HCT116 (cell line): Measurements from ENCODE around the gene NOL4L. TPM values are rescaled to one million over a fixed set of nuclear protein-coding genes. Genes with fewer than 3 reads are reported as not detected.

Source experiments
- ATAC-seq: fragments of 200-7000 bp; cut with Tn5 transposase; 2 replicates; pipeline ENCODE4 v1.9.1; 2020; ENCODE audit warnings: mild to moderate bottlenecking, moderate library complexity
- BruUV-seq: library from RNA; stranded (reverse); fragments of 400-500 nt; replicated peaks from 2 replicates; lab custom pipeline; 2021; lab: Mats Ljungman, UMichigan
- CTCF ChIA-PET: fragments of 300-600 bp; sonication (Branson Sonifier 250); formaldehyde crosslinking; loops from one replicate; lab custom pipeline; 2021; ENCODE audit warnings: antibody characterized with exemption; lab: Charles Lee
- POLR2A ChIA-PET: fragments of 300-600, 350-600 bp; sonication (Branson Sonifier 250); formaldehyde crosslinking; loops from one replicate; lab custom pipeline; 2021; ENCODE audit warnings: antibody characterized with exemption; lab: Charles Lee
- RAD21 ChIA-PET, 2 experiments: fragments of 300-600 bp; sonication (Branson Sonifier 250); formaldehyde crosslinking; loops; one replicate each; lab custom pipeline; 2023; ENCODE audit warnings: low total read pairs in 2 of 2; ENCODE audit not compliant: uncharacterized antibody in 2 of 2, unreplicated experiment in 2 of 2, low non-redundant PET in 1 of 2; lab: Charles Lee
- DNase-seq: peaks from one replicate; pipeline ENCODE4 v3.0.0-alpha.2; 2010; ENCODE audit warnings: low read depth, low spot score
- H2AFZ ChIP-seq: fragments of 200-600 bp; shearing (Covaris generic), sonication (generic); 2 replicates; pipeline ENCODE4 v1.6.1; 2017; ENCODE audit warnings: low read depth, mixed run types, mixed read lengths, antibody characterized with exemption, low read length; ENCODE audit not compliant: poor library complexity, severe bottlenecking
- H3K27ac ChIP-seq: 2 replicates; pipeline ENCODE4 v1.5.1; 2012; ENCODE audit warnings: low read depth, low read length
- H3K27me3 ChIP-seq: fragments of 200-600 bp; sonication (generic); 2 replicates; pipeline ENCODE4 v1.6.1; 2016; ENCODE audit warnings: mixed run types, low read length, mixed read lengths; ENCODE audit not compliant: insufficient read depth
- H3K36me3 ChIP-seq, 2 experiments: fragments of 200-500 bp in 1 of 2; fragments of 200-600 bp in 1 of 2; sonication (Bioruptor generic) in 1 of 2; sonication (generic) in 1 of 2; 2 replicates each; pipeline versions ENCODE4 v1.5.1 to v1.6.1; 2014 to 2016; ENCODE audit warnings: low read length in 2 of 2, inconsistent platforms in 1 of 2, mixed read lengths in 1 of 2, mixed run types in 1 of 2; ENCODE audit not compliant: insufficient read depth in 2 of 2, control insufficient read depth in 1 of 2
- H3K4me1 ChIP-seq, 2 experiments: fragments of 200-600 bp in 1 of 2; sonication (generic) in 1 of 2; 2 replicates each; pipeline versions ENCODE4 v1.5.1 to v1.6.1; 2012 to 2017; ENCODE audit warnings: low read length in 2 of 2, inconsistent platforms in 1 of 2, mild to moderate bottlenecking in 1 of 2, mixed read lengths in 1 of 2, mixed run types in 1 of 2, moderate library complexity in 1 of 2; ENCODE audit not compliant: insufficient read depth in 2 of 2, control insufficient read depth in 1 of 2
- H3K4me2 ChIP-seq: fragments of 200-600 bp; sonication (generic); 2 replicates; pipeline ENCODE4 v1.6.1; 2017; ENCODE audit warnings: mixed run types, low read length, mixed read lengths
- H3K4me3 ChIP-seq, 2 experiments: fragments of 200-600 bp in 1 of 2; sonication (generic) in 1 of 2; replicated peaks in 1 of 2; 2 replicates each; pipeline ENCODE4 v1.5.1; 2011 to 2016; ENCODE audit warnings: low read length in 2 of 2, control low read depth in 1 of 2, low read depth in 1 of 2, mild to moderate bottlenecking in 1 of 2, mixed read lengths in 1 of 2, mixed run types in 1 of 2
- H3K79me2 ChIP-seq: fragments of 200-600 bp; sonication (generic); 2 replicates; pipeline ENCODE4 v1.6.1; 2017; ENCODE audit warnings: mild to moderate bottlenecking, mixed run types, low read length, moderate library complexity, mixed read lengths; ENCODE audit not compliant: insufficient read depth
- H3K9ac ChIP-seq: fragments of 200-600 bp; sonication (generic); 2 replicates; pipeline ENCODE4 v1.6.1; 2016; ENCODE audit warnings: low read length, mixed read lengths
- H3K9me2 ChIP-seq: fragments of 200-600 bp; sonication (generic), shearing (Covaris generic); 2 replicates; pipeline ENCODE4 v1.6.1; 2017; ENCODE audit warnings: mixed run types, mild to moderate bottlenecking, moderate library complexity; ENCODE audit not compliant: insufficient read depth
- H3K9me3 ChIP-seq, 2 experiments: fragments of 200-500 bp in 1 of 2; fragments of 200-600 bp in 1 of 2; sonication (Bioruptor generic) in 1 of 2; sonication (generic) in 1 of 2; 2 replicates each; pipeline ENCODE4 v1.6.1; 2014 to 2017; ENCODE audit warnings: low read length in 2 of 2, mixed read lengths in 2 of 2, inconsistent platforms in 1 of 2, low read depth in 1 of 2, mild to moderate bottlenecking in 1 of 2, mixed run types in 1 of 2, moderate library complexity in 1 of 2; ENCODE audit not compliant: control insufficient read depth in 1 of 2, insufficient read depth in 1 of 2
- H4K20me1 ChIP-seq: fragments of 200-600 bp; sonication (generic), shearing (Covaris generic); 2 replicates; pipeline ENCODE4 v1.6.1; 2017; ENCODE audit warnings: mixed run types, mild to moderate bottlenecking, moderate library complexity; ENCODE audit not compliant: insufficient read depth
- ATF3 ChIP-seq: IDR thresholded peaks from 2 replicates; pipeline ENCODE4 v1.6.1; 2012
- CBX3 ChIP-seq: IDR thresholded peaks from 2 replicates; pipeline ENCODE4 v1.6.1; 2012; ENCODE audit warnings: low read depth
- CEBPB ChIP-seq: IDR thresholded peaks from 2 replicates; pipeline ENCODE4 v1.6.1; 2012; ENCODE audit warnings: low read depth
- EGR1 ChIP-seq: IDR thresholded peaks from 2 replicates; pipeline ENCODE4 v1.6.1; 2012; ENCODE audit warnings: low read depth
- ELF1 ChIP-seq: IDR thresholded peaks from 2 replicates; pipeline ENCODE4 v1.6.1; 2012; ENCODE audit warnings: low read depth, borderline replicate concordance
- FOSL1 ChIP-seq: IDR thresholded peaks from 2 replicates; pipeline ENCODE4 v1.6.1; 2012; ENCODE audit warnings: low read depth
- POLR2A ChIP-seq: IDR thresholded peaks from 2 replicates; pipeline ENCODE4 v1.7.0; 2011; ENCODE audit warnings: borderline replicate concordance; ENCODE audit not compliant: insufficient read depth, insufficient read length; ENCODE audit errors: extremely low read depth
- POLR2AphosphoS5 ChIP-seq: IDR thresholded peaks from 2 replicates; pipeline ENCODE4 v1.6.1; 2011; ENCODE audit warnings: mild to moderate bottlenecking, low read depth, low read length, moderate library complexity
- RAD21 ChIP-seq: IDR thresholded peaks from 2 replicates; pipeline ENCODE4 v1.6.1; 2012; ENCODE audit warnings: low read depth, mild to moderate bottlenecking
- REST ChIP-seq: IDR thresholded peaks from 2 replicates; pipeline ENCODE4 v1.6.1; 2012; ENCODE audit warnings: low read depth
- SIN3A ChIP-seq: IDR thresholded peaks from 2 replicates; pipeline ENCODE4 v1.6.1; 2012; ENCODE audit warnings: low read depth
- SP1 ChIP-seq: IDR thresholded peaks from 2 replicates; pipeline ENCODE4 v1.6.1; 2012; ENCODE audit warnings: low read depth
- SRF ChIP-seq: IDR thresholded peaks from 2 replicates; pipeline ENCODE4 v1.6.1; 2012; ENCODE audit warnings: low read depth
- TCF7L2 ChIP-seq: IDR thresholded peaks from 2 replicates; pipeline ENCODE4 v1.7.0; 2011; ENCODE audit warnings: borderline replicate concordance, inconsistent platforms; ENCODE audit not compliant: insufficient read depth, insufficient read length; ENCODE audit errors: extremely low read depth
- ZFX ChIP-seq: fragments of 450-650 bp; IDR thresholded peaks from 2 replicates; pipeline ENCODE4 v1.6.1; 2017
- ZNF274 ChIP-seq: fragments of 200-500 bp; sonication (Bioruptor generic); IDR thresholded peaks from 2 replicates; pipeline ENCODE4 v1.6.1; 2014; ENCODE audit warnings: mild to moderate bottlenecking, low read depth, low read length, inconsistent platforms
- intact Hi-C: fragments of 100-400 bp; cut with micrococcal nuclease; formaldehyde crosslinking; loops from 2 replicates; pipeline ENCODE4 v1.10.0; 2022
- total RNA-seq: library from RNA; stranded (reverse); gene quantifications from one replicate; pipeline ENCODE4 v1.2.1, GENCODE V29; 2021; ENCODE audit not compliant: unreplicated experiment
- TF ChIP-seq, protein P1 (sequence below): IDR thresholded peaks from 2 replicates; pipeline ENCODE4 v1.6.1; 2012

NOL4L gene
- total RNA-seq, 1 experiment from 2014 or later = 5.9 TPM

GRCh38 chr20:32547753-32548034 is 37.4 kb downstream of the NOL4L start:
- Histone ChIP-seq H2AFZ (no peak overlapping the region), H3K27me3 (no peaks in the 10 kb centered on the region), H3K4me3 (no peak overlapping the region), H3K27ac (no peak overlapping the region), H4K20me1 (no peaks in the 10 kb centered on the region), H3K79me2 (no peaks in the 10 kb centered on the region), H3K9me2 (no peaks in the 10 kb centered on the region), H3K36me3 (no peaks in the 10 kb centered on the region), H3K4me2 (peak overlapping the region; percentile 9; the same call in 1 of the 2 replicates), H3K9ac (no peak overlapping the region), H3K4me1 (peaks cover 6 to 28% of the 10 kb centered on the region in 2 experiments; a peak in 3 of 4 replicates), H3K9me3 (no peaks in the 10 kb centered on the region)
- no peak for DNase-seq
- ATAC-seq = no peak
- ChIA-PET CTCF (interaction anchor here (0.6 kb wide), 1 partner anchor 11 kb away, joined by 3 read pairs; no protein-coding TSS in a partner anchor), POLR2A (no interaction called here), RAD21 (interaction anchor here in 1 of 2 experiments (0.5 kb wide), 1 partner anchor 37 kb away, joined by 3 read pairs; the partner anchor contains the start of gene NOL4L)
- TF ChIP-seq POLR2A (no peak), SP1 (no peak), ELF1 (no peak), ZNF274 (no peak), SRF (no peak), REST (no peak), CBX3 (no peak), TCF7L2 (no peak), SIN3A (no peak), EGR1 (no peak), ATF3 (no peak), POLR2AphosphoS5 (no peak), RAD21 (no peak), CEBPB (no peak), ZFX (no peak), FOSL1 (no peak)
- TF ChIP-seq, protein P1, sequence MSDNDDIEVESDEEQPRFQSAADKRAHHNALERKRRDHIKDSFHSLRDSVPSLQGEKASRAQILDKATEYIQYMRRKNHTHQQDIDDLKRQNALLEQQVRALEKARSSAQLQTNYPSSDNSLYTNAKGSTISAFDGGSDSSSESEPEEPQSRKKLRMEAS = no peak
- intact Hi-C loops = no loop called here
- no TSS peak for BruUV-seq
